Activated naive CD8-positive, alpha-beta T cell (primary cell): ENCODE measurements around the gene CCDC28B.

Experiments used
- H3K27ac Mint-ChIP-seq: one replicate; pipeline ENCODE4 v1.8.0; 2021; ENCODE audit warnings: mixed read lengths
- H3K27me3 Mint-ChIP-seq: one replicate; pipeline ENCODE4 v1.8.0; 2021; ENCODE audit warnings: mixed read lengths
- H3K36me3 Mint-ChIP-seq: one replicate; pipeline ENCODE4 v1.8.0; 2021; ENCODE audit warnings: mixed read lengths
- H3K4me1 Mint-ChIP-seq: one replicate; pipeline ENCODE4 v1.8.0; 2021; ENCODE audit warnings: low read depth, mixed read lengths
- H3K4me3 Mint-ChIP-seq: one replicate; pipeline ENCODE4 v1.8.0; 2021; ENCODE audit warnings: mild to moderate bottlenecking, mixed read lengths
- H3K9me3 Mint-ChIP-seq: one replicate; pipeline ENCODE4 v1.8.0; 2021; ENCODE audit warnings: low read depth, mixed read lengths

The CCDC28B gene

DNA sequence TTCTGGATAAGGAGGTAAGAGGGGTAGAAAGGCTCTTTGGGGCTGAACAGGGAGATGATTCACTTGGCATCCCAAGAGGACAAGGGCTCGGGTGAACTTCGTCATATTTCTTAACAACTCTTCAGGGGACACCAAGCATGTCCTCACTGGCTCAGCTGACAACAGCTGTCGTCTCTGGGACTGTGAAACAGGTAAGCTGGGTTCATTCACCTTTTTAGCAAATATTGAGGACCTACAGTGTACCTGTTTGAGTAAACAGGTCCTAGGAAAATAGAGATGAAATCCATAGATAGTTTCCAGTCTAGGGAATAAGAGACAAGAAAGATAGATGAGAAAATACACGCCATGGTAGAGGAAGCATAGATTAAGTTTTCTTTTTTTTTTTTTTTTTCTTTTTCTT lies 23.9 kb downstream of the CCDC28B start:
- peak overlapping the region; percentile 85 for H3K27ac Mint-ChIP-seq
- peaks cover 31% of the 10 kb centered on the region for H3K4me1 Mint-ChIP-seq
- peak overlapping the region; percentile 97 for H3K4me3 Mint-ChIP-seq
- H3K36me3 Mint-ChIP-seq, result peaks cover 5% of the 10 kb centered on the region
- no peaks in the 10 kb centered on the region for H3K27me3 Mint-ChIP-seq
- no peaks in the 10 kb centered on the region for H3K9me3 Mint-ChIP-seq

- peak overlapping the region; percentile 22 for H3K27ac Mint-ChIP-seq
- H3K27me3 Mint-ChIP-seq, result no peaks in the 10 kb centered on the region
- H3K4me3 Mint-ChIP-seq, result no peak overlapping the region
- H3K4me1 Mint-ChIP-seq, result peaks cover 13% of the 10 kb centered on the region
- peaks cover 11% of the 10 kb centered on the region for H3K36me3 Mint-ChIP-seq
- H3K9me3 Mint-ChIP-seq, result no peaks in the 10 kb centered on the region
These were observed 28.4 kb downstream of the CCDC28B start for GRCh38 chr1:32228771-32229170.

DNA sequence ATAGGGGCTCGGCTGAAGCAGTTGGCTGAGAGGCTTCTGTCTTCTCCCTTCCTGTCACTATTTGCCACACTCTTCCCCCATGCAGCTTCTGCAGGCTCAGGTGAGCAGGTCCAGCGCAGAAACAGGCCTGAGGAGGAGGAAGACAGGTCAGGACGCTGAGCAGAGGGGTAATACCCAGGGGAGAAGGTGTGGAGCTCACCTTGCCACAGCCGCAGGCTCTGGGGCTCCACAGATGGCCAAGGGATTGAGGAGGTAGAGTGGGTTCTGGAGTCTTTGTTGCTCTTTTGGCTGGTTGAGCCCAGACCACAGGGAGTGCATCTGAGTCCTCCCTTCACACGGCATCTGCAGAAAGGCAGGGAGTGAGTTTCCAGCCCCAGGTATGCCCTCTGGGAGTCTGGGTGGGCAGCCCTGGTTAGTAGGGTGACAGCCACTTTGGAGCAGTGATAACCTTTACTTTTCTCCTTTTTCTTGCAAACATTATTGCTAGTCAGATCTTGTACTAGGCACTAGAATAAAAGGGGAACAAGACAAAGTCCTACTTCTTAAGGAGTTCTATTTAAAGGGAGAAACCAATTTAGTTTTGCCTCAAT lies 31.5 kb downstream of the CCDC28B start:
- H3K27ac Mint-ChIP-seq, result no peak overlapping the region
- no peaks in the 10 kb centered on the region for H3K9me3 Mint-ChIP-seq
- H3K4me1 Mint-ChIP-seq, result no peaks in the 10 kb centered on the region
- H3K27me3 Mint-ChIP-seq, result no peaks in the 10 kb centered on the region
- no peak overlapping the region for H3K4me3 Mint-ChIP-seq
- H3K36me3 Mint-ChIP-seq, result peaks cover 11% of the 10 kb centered on the region

- Mint-ChIP-seq H3K27ac (no peak overlapping the region), H3K4me1 (no peaks in the 10 kb centered on the region), H3K4me3 (no peak overlapping the region), H3K36me3 (peaks cover 11% of the 10 kb centered on the region), H3K9me3 (no peaks in the 10 kb centered on the region), H3K27me3 (no peaks in the 10 kb centered on the region)
These were observed 32.3 kb downstream of the CCDC28B start for GRCh38 chr1:32232558-32233304.

GRCh38 chr1:32234792-32235191 lies 34.4 kb downstream of the CCDC28B start:
- Mint-ChIP-seq H3K4me1 (no peaks in the 10 kb centered on the region), H3K27me3 (no peaks in the 10 kb centered on the region), H3K36me3 (peaks cover 8% of the 10 kb centered on the region), H3K9me3 (no peaks in the 10 kb centered on the region), H3K27ac (no peak overlapping the region), H3K4me3 (no peak overlapping the region)

GRCh38 chr1:32239337-32239736 lies 38.9 kb downstream of the CCDC28B start:
- Mint-ChIP-seq H3K36me3 (peaks cover 2% of the 10 kb centered on the region), H3K9me3 (no peaks in the 10 kb centered on the region), H3K4me1 (peaks cover 11% of the 10 kb centered on the region), H3K27me3 (no peaks in the 10 kb centered on the region), H3K27ac (no peak overlapping the region), H3K4me3 (peak overlapping the region; percentile 87)

- peak overlapping the region; percentile 87 for H3K4me3 Mint-ChIP-seq
- peaks cover 11% of the 10 kb centered on the region for H3K4me1 Mint-ChIP-seq
- H3K27ac Mint-ChIP-seq, result no peak overlapping the region
- peaks cover 2% of the 10 kb centered on the region for H3K36me3 Mint-ChIP-seq
- no peaks in the 10 kb centered on the region for H3K9me3 Mint-ChIP-seq
- H3K27me3 Mint-ChIP-seq, result no peaks in the 10 kb centered on the region
These were observed 39.4 kb downstream of the CCDC28B start for GRCh38 chr1:32239790-32240139.

DNA sequence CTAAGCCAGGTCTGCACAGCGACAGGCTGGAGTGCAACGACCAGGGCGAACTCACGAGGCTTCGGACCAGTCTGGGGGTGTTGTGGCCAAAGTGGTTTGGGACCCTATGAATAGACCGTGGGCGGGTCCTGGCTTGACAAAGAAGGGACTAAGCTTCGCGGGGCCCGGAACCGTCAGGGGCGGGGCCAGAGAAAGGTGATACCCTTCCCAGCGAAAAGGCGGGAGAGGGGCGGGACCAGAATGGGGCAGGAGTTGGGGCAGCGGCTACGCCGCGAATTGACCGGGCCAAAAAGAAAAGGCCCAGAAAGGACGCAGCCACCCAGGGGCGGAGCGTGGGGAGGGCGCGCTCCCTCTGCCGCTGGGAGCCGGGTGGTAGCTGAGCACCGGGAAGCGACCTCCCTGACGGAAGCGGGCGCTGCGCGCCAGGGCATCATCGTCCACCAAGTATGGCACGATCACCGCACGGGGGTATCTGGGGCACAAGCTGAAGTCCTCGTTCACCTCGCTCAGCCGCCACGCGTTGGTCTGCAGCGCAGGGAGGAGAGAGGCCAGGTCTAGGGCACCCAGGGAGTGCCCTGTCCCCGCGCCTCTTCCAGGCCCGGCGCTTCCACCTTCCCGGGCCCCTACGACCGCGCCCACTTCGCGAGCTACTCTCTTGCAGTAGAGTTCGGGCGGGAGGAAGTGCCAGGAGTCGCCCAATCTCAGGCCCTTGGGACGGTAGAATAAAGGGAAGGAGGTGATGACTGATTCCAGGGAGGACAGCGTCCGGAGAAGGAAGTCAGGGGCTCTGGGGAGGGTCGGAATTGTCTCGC lies 40.0 kb downstream of the CCDC28B start:
- H3K9me3 Mint-ChIP-seq, result no peaks in the 10 kb centered on the region
- no peak overlapping the region for H3K27ac Mint-ChIP-seq
- peaks cover 2% of the 10 kb centered on the region for H3K36me3 Mint-ChIP-seq
- H3K4me3 Mint-ChIP-seq, result peak overlapping the region; percentile 87
- peaks cover 11% of the 10 kb centered on the region for H3K4me1 Mint-ChIP-seq
- H3K27me3 Mint-ChIP-seq, result no peaks in the 10 kb centered on the region

DNA sequence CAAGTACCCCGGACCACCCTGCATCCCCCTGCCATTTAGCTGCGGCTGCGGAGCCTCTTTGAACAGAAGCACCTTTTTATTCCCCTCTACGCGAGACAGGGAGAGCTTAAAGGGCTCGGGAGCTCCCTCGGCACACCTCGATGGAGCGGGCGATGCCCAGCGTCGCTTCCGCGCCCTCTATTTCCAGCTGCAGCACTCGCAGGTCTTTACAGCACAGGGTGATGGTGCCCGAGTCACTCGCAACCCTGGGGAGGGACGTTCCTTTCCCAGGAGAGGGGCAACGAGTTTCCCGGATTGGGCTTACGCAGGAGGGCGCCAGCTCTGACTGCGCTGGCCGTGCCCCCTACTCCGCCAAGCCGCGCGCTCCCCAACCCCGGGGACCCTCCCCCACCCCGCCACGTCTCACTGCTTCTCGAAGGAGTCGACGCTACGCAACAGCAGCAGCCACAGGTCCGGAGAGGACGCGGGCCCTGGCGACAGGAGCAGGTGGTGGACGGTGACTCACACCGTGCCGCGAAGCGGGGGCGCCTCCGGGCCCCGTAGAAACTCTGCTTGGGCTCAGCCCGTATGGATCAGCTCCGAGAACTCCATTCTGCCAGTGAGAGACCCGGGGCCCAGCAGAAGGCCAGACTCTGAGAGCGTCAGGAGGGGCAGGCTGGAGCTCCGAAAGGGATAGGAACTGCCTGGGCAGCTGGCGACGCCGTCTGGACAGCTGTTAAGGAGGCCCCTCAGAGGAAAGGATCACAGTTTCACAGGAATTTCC lies 40.8 kb downstream of the CCDC28B start:
- Mint-ChIP-seq H3K4me1 (peaks cover 15% of the 10 kb centered on the region), H3K9me3 (no peaks in the 10 kb centered on the region)

GRCh38 chr1:32242341-32242851 lies 42.0 kb downstream of the CCDC28B start:
- Mint-ChIP-seq H3K4me3 (peak overlapping the region; percentile 35), H3K9me3 (no peaks in the 10 kb centered on the region)

More for the DNA sequence above, 40.8 kb downstream of the CCDC28B start:
- peak overlapping the region; percentile 87 for H3K4me3 Mint-ChIP-seq
- H3K27me3 Mint-ChIP-seq, result no peaks in the 10 kb centered on the region
- peak overlapping the region; percentile 22 for H3K27ac Mint-ChIP-seq
- peaks cover under 1% of the 10 kb centered on the region for H3K36me3 Mint-ChIP-seq

GRCh38 chr1:32246888-32247273 lies 46.5 kb downstream of the CCDC28B start, which contains the start of gene FAM167B:
TSS of gene FAM167B (plus strand) at chr1:32247222. CDS start at chr1:32247422, 200 bp downstream.
- H3K27me3 Mint-ChIP-seq, result no peaks in the 10 kb centered on the region
- no peaks in the 10 kb centered on the region for H3K9me3 Mint-ChIP-seq
- H3K4me1 Mint-ChIP-seq, result peaks cover 53% of the 10 kb centered on the region
- H3K27ac Mint-ChIP-seq, result peak within 1 kb of the TSS; percentile 95
- peaks cover 2% of the 10 kb centered on the region for H3K36me3 Mint-ChIP-seq
- peak within 1 kb of the TSS; percentile 69 for H3K4me3 Mint-ChIP-seq

More at GRCh38 chr1:32242341-32242851, 42.0 kb downstream of the CCDC28B start:
- Mint-ChIP-seq H3K4me1 (peaks cover 24% of the 10 kb centered on the region), H3K27ac (no peak overlapping the region), H3K27me3 (no peaks in the 10 kb centered on the region), H3K36me3 (no peaks in the 10 kb centered on the region)

GRCh38 chr1:32247452-32247851 lies 47.1 kb downstream of the CCDC28B start:
- Mint-ChIP-seq H3K4me3 (no peak overlapping the region), H3K9me3 (no peaks in the 10 kb centered on the region), H3K4me1 (peaks cover 55% of the 10 kb centered on the region), H3K27me3 (no peaks in the 10 kb centered on the region), H3K36me3 (peaks cover 2% of the 10 kb centered on the region), H3K27ac (peak overlapping the region; percentile 95)

DNA sequence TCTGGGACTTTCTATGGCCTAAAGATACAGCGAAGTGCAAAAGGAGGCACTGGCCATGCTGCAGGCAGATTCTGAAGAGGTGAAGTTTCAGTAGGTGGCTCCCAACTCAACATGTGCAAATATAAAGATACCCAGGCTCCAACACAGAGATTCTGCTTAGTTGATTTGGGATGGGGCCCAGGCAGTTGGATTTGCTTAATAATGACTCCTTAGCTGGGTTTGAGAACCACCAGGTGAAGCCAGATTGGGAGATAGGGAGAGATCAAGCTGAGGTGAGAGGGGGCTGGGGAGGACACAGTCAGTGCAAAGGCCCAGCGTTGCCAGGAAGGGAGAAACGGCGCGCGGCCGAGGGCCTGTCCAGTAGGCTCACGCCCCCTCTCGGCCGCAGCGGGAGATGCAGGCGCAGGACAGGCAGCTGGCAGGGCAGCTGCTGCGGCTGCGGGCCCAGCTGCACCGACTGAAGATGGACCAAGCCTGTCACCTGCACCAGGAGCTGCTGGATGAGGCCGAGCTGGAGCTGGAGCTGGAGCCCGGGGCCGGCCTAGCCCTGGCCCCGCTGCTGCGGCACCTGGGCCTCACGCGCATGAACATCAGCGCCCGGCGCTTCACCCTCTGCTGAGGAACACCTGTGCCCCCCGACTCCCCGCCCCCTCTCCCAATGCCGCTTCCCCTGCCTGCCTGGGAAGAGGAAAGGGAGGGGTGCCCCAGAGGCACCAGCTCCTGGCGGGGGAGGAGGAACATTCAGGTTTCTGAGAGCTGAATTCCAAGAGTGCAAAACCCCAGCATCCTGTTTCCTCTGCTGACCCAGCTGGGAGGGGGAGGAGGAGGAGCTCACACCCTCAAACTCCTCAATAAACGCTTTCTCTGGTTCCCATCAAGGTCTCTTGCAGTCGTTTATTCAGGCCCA lies 47.8 kb downstream of the CCDC28B start:
- Mint-ChIP-seq H3K9me3 (no peaks in the 10 kb centered on the region), H3K27me3 (no peaks in the 10 kb centered on the region), H3K4me1 (peaks cover 57% of the 10 kb centered on the region), H3K36me3 (peaks cover 2% of the 10 kb centered on the region), H3K4me3 (peak overlapping the region; percentile 69), H3K27ac (peak overlapping the region; percentile 95)
